Measurements from ENCODE around the gene DMPK. TPM values are rescaled to one million over a fixed set of nuclear protein-coding genes. Genes with fewer than 3 reads are reported as not detected.

The DMPK gene
- total RNA-seq, 1 donor from 2014 or later: 118 TPM

Other genes starting within 250 kb of the DMPK start
- 14.8 and 15.7 TPM in 2 replicates for gene OPA3, start 197.7 kb downstream of the DMPK start, total RNA-seq
- gene GPR4, start 180.3 kb downstream of the DMPK start, total RNA-seq: not detected in 2 replicates
- gene EML2, start 143.1 kb downstream of the DMPK start, total RNA-seq: 15.0 and 20.2 TPM in 2 replicates
- gene GIPR, start 114.3 kb downstream of the DMPK start, total RNA-seq: 0.96 and 1.0 TPM in 2 replicates
- gene SNRPD2, start 90.5 kb downstream of the DMPK start, total RNA-seq: 635 and 666 TPM in 2 replicates
- gene QPCTL, start 89.8 kb downstream of the DMPK start, total RNA-seq: 11.4 and 11.8 TPM in 2 replicates
- gene FBXO46, start 51.6 kb downstream of the DMPK start, total RNA-seq: 27.2 and 30.3 TPM in 2 replicates
- not detected in 2 replicates for gene MEIOSIN, start 49.1 kb downstream of the DMPK start, total RNA-seq
- 36.8 and 38.6 TPM in 2 replicates for gene SIX5, start 13.2 kb downstream of the DMPK start, total RNA-seq
- 107 and 110 TPM in 2 replicates for gene DMWD, start 10.4 kb upstream of the DMPK start, total RNA-seq
- gene RSPH6A, start 32.8 kb upstream of the DMPK start, total RNA-seq: 0.32 and 0.44 TPM in 2 replicates
- gene SYMPK, start 80.7 kb upstream of the DMPK start, total RNA-seq: 105 and 115 TPM in 2 replicates
- not detected in 2 replicates for gene FOXA3, start 81.8 kb upstream of the DMPK start, total RNA-seq
- gene IRF2BP1, start 103.7 kb upstream of the DMPK start, total RNA-seq: 28.6 and 33.1 TPM in 2 replicates
- 9.1 and 9.6 TPM in 2 replicates for gene MYPOP, start 120.1 kb upstream of the DMPK start, total RNA-seq
- not detected in 2 replicates for gene NANOS2, start 132.3 kb upstream of the DMPK start, total RNA-seq
- gene NOVA2, start 191.4 kb upstream of the DMPK start, total RNA-seq: 25.5 and 25.6 TPM in 2 replicates
- gene CCDC61, start 213.0 kb upstream of the DMPK start, total RNA-seq: 17.6 and 18.1 TPM in 2 replicates
- not detected in 2 replicates for gene PGLYRP1, start 240.6 kb upstream of the DMPK start, total RNA-seq

All from neural crest cell (in vitro differentiated cells).